ENCODE data around the gene CPAMD8.

DNA sequence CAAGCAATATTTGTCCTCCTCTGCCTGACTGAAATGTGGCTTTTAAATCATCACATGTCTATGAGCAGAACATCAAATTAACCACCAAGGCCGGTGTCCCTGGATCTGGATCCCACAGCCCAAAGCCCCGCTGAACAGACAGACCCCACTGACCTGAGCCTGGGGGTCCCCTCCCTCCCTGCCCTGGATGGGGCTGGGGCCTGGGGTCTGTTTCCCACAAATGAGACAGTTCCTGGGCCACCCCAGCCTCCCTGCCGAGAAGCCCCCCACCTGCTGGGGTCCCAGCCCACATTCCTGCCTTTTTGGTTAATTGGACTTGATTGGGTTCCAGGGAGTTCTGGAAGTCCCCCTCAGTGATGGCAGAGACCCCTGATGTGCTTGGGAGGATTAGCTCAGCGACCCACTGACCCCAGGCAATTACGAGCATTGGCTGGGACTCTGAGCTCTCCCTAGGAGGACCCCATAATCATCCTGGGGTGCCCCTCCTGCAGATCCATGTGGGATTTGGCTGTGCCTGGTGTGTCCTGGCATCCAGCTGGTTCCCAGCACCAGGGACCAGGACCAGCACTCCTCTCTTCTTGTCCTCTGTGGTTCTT, 19.4 kb upstream of the CPAMD8 start:
- TF ChIP-seq BMI1 (IDR thresholded peaks at IDR 0.05; ENCODE audit: low read length) = no peak
- no peak for TF ChIP-seq SIN3B (IDR thresholded peaks at IDR 0.05; ENCODE audit: low read depth)
- no peak for TF ChIP-seq AFF4 (CRISPR knock-in tag; IDR thresholded peaks at IDR 0.05)
- no peak for TF ChIP-seq TEAD2 (tag; IDR thresholded peaks at IDR 0.05)
- no peak for TF ChIP-seq JUN (IDR thresholded peaks at IDR 0.05; ENCODE audit: borderline replicate concordance, low read depth, low read length)
- TF ChIP-seq JUN (CRISPR knock-in tag; IDR thresholded peaks at IDR 0.05; ENCODE audit: borderline replicate concordance) = no peak
- TF ChIP-seq CTCF (IDR thresholded peaks at IDR 0.05 in 2 of 3, conservative IDR thresholded peaks at IDR 0.05 in 1 of 3; ENCODE audit: insufficient read depth in 2 of 3, low read depth in 1 of 3, low read length in 3 of 3) = no peak
- no peak for TF ChIP-seq ZNF282 (CRISPR knock-in tag; IDR thresholded peaks at IDR 0.05)
- TF ChIP-seq CBX8 (IDR thresholded peaks at IDR 0.05; ENCODE audit: borderline replicate concordance, extremely low read depth, low read depth, low read length, poor library complexity, severe bottlenecking) = no peak
- TF ChIP-seq FOXK2 (conservative IDR thresholded peaks at IDR 0.05 in 1 of 2, IDR thresholded peaks at IDR 0.05 in 1 of 2; ENCODE audit: low read depth in 2 of 2) = no peak
- no peak for TF ChIP-seq EP300 (IDR thresholded peaks at IDR 0.05; ENCODE audit: low read length)
- no peak for TF ChIP-seq RAD21 (CRISPR knock-in tag; conservative IDR thresholded peaks at IDR 0.05 in 1 of 2, IDR thresholded peaks at IDR 0.05 in 1 of 2)
- no peak for TF ChIP-seq ZBTB8A (IDR thresholded peaks at IDR 0.05; ENCODE audit: partially characterized antibody)
